ENCODE measurements around the gene CCAR1.

GRCh38 chr10:68735119-68735518, 14.1 kb downstream of the CCAR1 start:
- TF ChIP-seq CTCF (IDR thresholded peaks at IDR 0.05) (no peak), POLR2AphosphoS5 (IDR thresholded peaks at IDR 0.05) (no peak)

Data from stomach (tissue), 4 donors.